PC-3 (cell line): ENCODE measurements around the gene FLNC. TPM values are rescaled to one million over a fixed set of nuclear protein-coding genes. Genes with fewer than 3 reads are reported as not detected.
A peak's percentile ranks its signal among the peaks of the same experiment; 100 is the strongest.

Experiments used
- ATAC-seq: fragments of 200-7000 bp; cut with Tn5 transposase; 2 replicates; pipeline ENCODE4 v1.9.1; 2020; ENCODE audit warnings: mild to moderate bottlenecking, moderate library complexity
- BruUV-seq: library from RNA; stranded (reverse); fragments of 400-500 nt; replicated peaks from 2 replicates; lab custom pipeline; 2021; lab: Mats Ljungman, UMichigan
- CTCF ChIA-PET: fragments of 300-600 bp; sonication (Branson Sonifier 250); formaldehyde crosslinking; loops from one replicate; lab custom pipeline; 2022; ENCODE audit warnings: antibody characterized with exemption; lab: Charles Lee
- POLR2A ChIA-PET: fragments of 300-600 bp; sonication (Branson Sonifier 250); formaldehyde crosslinking; loops from one replicate; lab custom pipeline; 2022; ENCODE audit warnings: antibody characterized with exemption; ENCODE audit not compliant: unreplicated experiment; lab: Charles Lee
- DNase-seq: peaks from one replicate; pipeline ENCODE4 v3.0.0-alpha.2; 2015
- H2AFZ ChIP-seq: fragments of 300-600 bp; sonication (generic); 2 replicates; pipeline ENCODE4 v1.6.0; 2016; ENCODE audit warnings: antibody characterized with exemption, low read length
- H3F3A ChIP-seq: fragments of 300-600 bp; sonication (generic); one replicate; pipeline ENCODE4 v1.6.0; 2017; ENCODE audit warnings: antibody characterized with exemption, low read length, control low read depth, mild to moderate bottlenecking; ENCODE audit not compliant: unreplicated experiment
- H3K27ac ChIP-seq: fragments of 300-600 bp; sonication (generic); 2 replicates; pipeline ENCODE4 v1.5.1; 2016; ENCODE audit warnings: mild to moderate bottlenecking, low read length
- H3K27me3 ChIP-seq: fragments of 300-600 bp; sonication (generic); 2 replicates; pipeline ENCODE4 v1.6.1; 2016; ENCODE audit warnings: low read length, mixed read lengths
- H3K36me3 ChIP-seq: fragments of 300-600 bp; sonication (generic); 2 replicates; pipeline ENCODE4 v1.6.1; 2016; ENCODE audit warnings: low read depth, mixed run types, low read length, mixed read lengths
- H3K4me1 ChIP-seq: fragments of 300-600 bp; sonication (generic); 2 replicates; pipeline ENCODE4 v1.5.1; 2016; ENCODE audit warnings: low read length; ENCODE audit not compliant: insufficient read depth
- H3K4me2 ChIP-seq: fragments of 300-600 bp; sonication (generic); 2 replicates; pipeline ENCODE4 v1.6.0; 2016; ENCODE audit warnings: low read length
- H3K4me3 ChIP-seq: fragments of 300-600 bp; sonication (generic); 2 replicates; pipeline ENCODE4 v1.5.1; 2016; ENCODE audit warnings: mild to moderate bottlenecking, low read length, mixed read lengths
- H3K79me2 ChIP-seq: fragments of 300-600 bp; sonication (generic); 2 replicates; pipeline ENCODE4 v1.6.1; 2017; ENCODE audit warnings: low read length, mixed read lengths
- H3K9ac ChIP-seq: fragments of 300-600 bp; sonication (generic); 2 replicates; pipeline ENCODE4 v1.6.0; 2016; ENCODE audit warnings: mild to moderate bottlenecking, low read length
- H3K9me2 ChIP-seq: fragments of 300-600 bp; sonication (generic); replicated peaks from 2 replicates; pipeline ENCODE4 v1.6.1; 2016; ENCODE audit warnings: mixed run types, low read length, mixed read lengths
- H3K9me3 ChIP-seq: fragments of 300-600 bp; sonication (generic); 2 replicates; pipeline ENCODE4 v1.6.1; 2016; ENCODE audit warnings: low read length, mixed read lengths
- H4K20me1 ChIP-seq: fragments of 300-600 bp; sonication (generic); 2 replicates; pipeline ENCODE4 v1.6.1; 2016; ENCODE audit warnings: low read length, mixed read lengths
- EZH2 ChIP-seq: fragments of 300-600 bp; sonication (generic); IDR thresholded peaks from one replicate; pipeline ENCODE4 v1.6.1; 2017; ENCODE audit warnings: antibody characterized with exemption, mild to moderate bottlenecking, low read length; ENCODE audit not compliant: unreplicated experiment
- EZH2phosphoT487 ChIP-seq: fragments of 300-600 bp; sonication (generic); IDR thresholded peaks from 2 replicates; pipeline ENCODE4 v1.6.1; 2018; ENCODE audit warnings: mild to moderate bottlenecking, antibody characterized with exemption, low read length, borderline replicate concordance
- intact Hi-C: fragments of 100-400 bp; cut with micrococcal nuclease; formaldehyde crosslinking; loops from 2 replicates; pipeline ENCODE4 v1.9.0; 2023
- total RNA-seq: library from RNA; depleted of rRNA; stranded (reverse); fragments of >200 nt; gene quantifications from 2 replicates; pipeline ENCODE4 v1.2.3, GENCODE V29; 2014
- TF ChIP-seq, protein P1 (sequence below): fragments of 300-600 bp; sonication (generic); conservative IDR thresholded peaks from 2 replicates; pipeline ENCODE4 v1.5.1; 2017; ENCODE audit warnings: antibody characterized with exemption, low read depth, mild to moderate bottlenecking, low read length

FLNC gene
- total RNA-seq, 1 experiment from 2014 or later = 88.7 TPM

DNA sequence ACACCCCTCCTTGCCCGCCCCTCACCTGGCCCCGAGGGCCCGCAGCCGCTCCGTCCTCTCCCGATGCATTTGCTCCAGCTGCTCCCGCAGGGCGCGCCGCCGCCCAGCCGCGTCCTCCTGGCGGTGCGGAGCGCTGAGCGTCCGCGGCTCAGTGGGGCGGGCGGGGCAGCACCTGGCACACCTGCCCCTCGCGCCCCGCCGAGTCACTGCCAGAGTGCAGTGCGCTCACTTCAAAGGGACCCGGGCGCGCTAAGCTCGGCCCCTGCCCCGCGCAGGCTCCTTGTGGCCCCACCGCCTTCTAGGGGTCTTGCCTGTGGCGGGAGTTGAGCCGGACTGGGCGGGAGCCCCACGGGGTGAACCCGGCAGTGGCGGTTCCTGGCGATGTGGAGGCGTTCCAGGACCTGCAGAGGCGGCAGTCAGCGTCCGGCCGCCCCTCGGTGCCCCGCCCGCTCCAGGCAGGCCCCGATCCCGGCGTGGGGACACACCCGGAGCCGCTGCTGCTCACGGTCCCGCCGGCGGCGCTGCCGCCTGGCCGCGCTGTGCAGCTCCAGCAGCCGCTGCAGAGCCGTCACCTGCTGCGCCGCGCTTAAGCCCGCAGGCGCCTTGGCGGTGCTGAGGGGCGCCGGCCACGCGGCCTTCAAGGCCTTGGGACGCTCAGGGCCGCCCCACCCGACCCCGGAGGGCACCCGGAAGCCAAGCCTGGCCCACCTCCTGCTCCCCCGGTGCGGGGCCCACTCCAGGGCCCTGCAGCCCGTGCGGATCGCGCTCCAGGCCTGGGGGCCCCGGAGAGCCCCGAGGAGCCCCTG is 39.1 kb downstream of the FLNC start:
- Histone ChIP-seq H3K9me3 (no peaks in the 10 kb centered on the region), H3K27ac (no peak overlapping the region), H3F3A (no peaks in the 10 kb centered on the region), H4K20me1 (no peaks in the 10 kb centered on the region), H2AFZ (peak overlapping the region; percentile 88), H3K27me3 (no peaks in the 10 kb centered on the region), H3K9ac (peak overlapping the region; percentile 4; the same call in 1 of the 2 replicates), H3K4me3 (peak overlapping the region; percentile 78), H3K9me2 (no peaks in the 10 kb centered on the region), H3K79me2 (peaks cover 9% of the 10 kb centered on the region), H3K4me1 (peaks cover 18% of the 10 kb centered on the region), H3K36me3 (peaks cover 5% of the 10 kb centered on the region; the same call in 1 of the 2 replicates), H3K4me2 (peak overlapping the region; percentile 98)
- TF ChIP-seq EZH2phosphoT487 (no peak), EZH2 (no peak)
- TF ChIP-seq, protein P1, sequence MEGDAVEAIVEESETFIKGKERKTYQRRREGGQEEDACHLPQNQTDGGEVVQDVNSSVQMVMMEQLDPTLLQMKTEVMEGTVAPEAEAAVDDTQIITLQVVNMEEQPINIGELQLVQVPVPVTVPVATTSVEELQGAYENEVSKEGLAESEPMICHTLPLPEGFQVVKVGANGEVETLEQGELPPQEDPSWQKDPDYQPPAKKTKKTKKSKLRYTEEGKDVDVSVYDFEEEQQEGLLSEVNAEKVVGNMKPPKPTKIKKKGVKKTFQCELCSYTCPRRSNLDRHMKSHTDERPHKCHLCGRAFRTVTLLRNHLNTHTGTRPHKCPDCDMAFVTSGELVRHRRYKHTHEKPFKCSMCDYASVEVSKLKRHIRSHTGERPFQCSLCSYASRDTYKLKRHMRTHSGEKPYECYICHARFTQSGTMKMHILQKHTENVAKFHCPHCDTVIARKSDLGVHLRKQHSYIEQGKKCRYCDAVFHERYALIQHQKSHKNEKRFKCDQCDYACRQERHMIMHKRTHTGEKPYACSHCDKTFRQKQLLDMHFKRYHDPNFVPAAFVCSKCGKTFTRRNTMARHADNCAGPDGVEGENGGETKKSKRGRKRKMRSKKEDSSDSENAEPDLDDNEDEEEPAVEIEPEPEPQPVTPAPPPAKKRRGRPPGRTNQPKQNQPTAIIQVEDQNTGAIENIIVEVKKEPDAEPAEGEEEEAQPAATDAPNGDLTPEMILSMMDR = no peak
- ATAC-seq (peak; percentile 79), DNase-seq (peak; percentile 56)
- BruUV-seq = no TSS peak
- intact Hi-C loops = no loop called here
- POLR2A ChIA-PET = no interaction called here
- CTCF ChIA-PET = no interaction called here

DNA sequence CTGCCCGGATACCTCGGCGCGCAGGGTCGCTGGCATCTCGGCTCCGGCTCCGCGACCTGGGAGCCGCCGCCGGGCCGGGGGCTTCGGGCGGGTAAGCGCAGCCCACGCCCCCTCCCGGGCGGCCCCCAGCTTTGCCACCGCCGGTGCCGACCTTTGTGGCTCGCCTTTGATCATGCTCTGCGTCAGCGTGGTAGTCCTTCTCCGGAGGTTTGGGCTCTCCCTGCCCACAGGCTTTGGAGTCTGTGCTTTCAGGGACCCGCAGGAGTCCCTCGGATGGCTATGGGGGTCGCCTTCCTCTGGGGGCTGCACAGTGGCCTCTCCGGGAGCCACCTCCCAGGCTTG is 39.7 kb downstream of the FLNC start:
- Histone ChIP-seq H3K4me3 (no peak overlapping the region), H2AFZ (no peak overlapping the region), H3K27me3 (no peaks in the 10 kb centered on the region), H3K9me3 (no peaks in the 10 kb centered on the region), H3K36me3 (peaks cover 2% of the 10 kb centered on the region; the same call in 1 of the 2 replicates), H3K9me2 (no peaks in the 10 kb centered on the region), H3K27ac (no peak overlapping the region), H3F3A (no peaks in the 10 kb centered on the region), H3K4me2 (no peak overlapping the region; the same call in 1 of the 2 replicates), H3K79me2 (peaks cover 3% of the 10 kb centered on the region), H3K4me1 (peaks cover 24% of the 10 kb centered on the region), H3K9ac (no peak overlapping the region; the same call in 1 of the 2 replicates), H4K20me1 (no peaks in the 10 kb centered on the region)
- ATAC-seq = no peak
- BruUV-seq = no TSS peak
- POLR2A ChIA-PET = no interaction called here
- no peak for DNase-seq
- intact Hi-C loops = no loop called here
- CTCF ChIA-PET = no interaction called here
- TF ChIP-seq EZH2 (no peak), EZH2phosphoT487 (no peak)
- TF ChIP-seq, protein P1 = no peak

DNA sequence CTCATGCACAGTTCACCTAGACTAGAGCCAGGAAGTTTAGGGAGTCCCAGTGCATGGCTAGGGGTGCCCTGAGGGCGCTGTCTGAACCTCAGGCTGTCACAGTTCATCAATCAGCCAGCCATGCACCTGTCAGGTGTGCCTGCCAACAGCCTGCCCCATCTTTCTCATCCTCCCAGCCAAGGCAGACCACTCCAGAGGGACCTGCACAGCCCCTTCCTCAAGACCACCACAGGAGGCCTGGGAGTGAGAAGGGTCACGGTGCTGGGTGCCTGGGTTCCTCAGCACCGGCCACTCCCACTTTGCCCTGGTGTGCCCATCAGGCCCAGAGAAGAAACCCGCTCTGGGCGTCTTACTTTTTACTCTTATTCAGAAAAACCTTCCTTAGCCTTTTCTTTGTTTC is 40.8 kb downstream of the FLNC start:
- no peaks in the 10 kb centered on the region for H3K79me2 ChIP-seq
- H3K4me2 ChIP-seq = no peak overlapping the region
- no peaks in the 10 kb centered on the region for H3K9me3 ChIP-seq
- CTCF ChIA-PET = no interaction called here
- no peaks in the 10 kb centered on the region for H4K20me1 ChIP-seq
- POLR2A ChIA-PET = no interaction called here
- H3K27me3 ChIP-seq = no peaks in the 10 kb centered on the region
- TF ChIP-seq EZH2 = no peak
- no peak for TF ChIP-seq EZH2phosphoT487
- TF ChIP-seq, protein P1 = no peak
- DNase-seq = no peak
- ATAC-seq = no peak
- no TSS peak for BruUV-seq
- intact Hi-C loops = no loop called here
- H3K4me3 ChIP-seq = no peak overlapping the region
- H3F3A ChIP-seq = no peaks in the 10 kb centered on the region
- H3K9me2 ChIP-seq = no peaks in the 10 kb centered on the region
- H3K4me1 ChIP-seq = peaks cover 25% of the 10 kb centered on the region
- no peak overlapping the region for H3K27ac ChIP-seq
- H3K9ac ChIP-seq = no peak overlapping the region
- no peak overlapping the region for H2AFZ ChIP-seq
- no peaks in the 10 kb centered on the region for H3K36me3 ChIP-seq
